Stimulated activated CD8-positive, alpha-beta memory T cell treated with anti-CD3 and anti-CD28 coated beads, Interleukin-15, amount 100 ng/mL, for 24 hours (primary cell): Measurements from ENCODE around the gene ANO2.
"Not testable (repeated sequence)": the region's sequence is repeated elsewhere in the genome, so short reads cannot be mapped to it uniquely, and the experiment has no call there.

Experiments used
- DNase-seq: peaks from one replicate; pipeline ENCODE4 v3.0.0-alpha.2; 2020; ENCODE audit warnings: low read depth

Gene ANO2

DNA sequence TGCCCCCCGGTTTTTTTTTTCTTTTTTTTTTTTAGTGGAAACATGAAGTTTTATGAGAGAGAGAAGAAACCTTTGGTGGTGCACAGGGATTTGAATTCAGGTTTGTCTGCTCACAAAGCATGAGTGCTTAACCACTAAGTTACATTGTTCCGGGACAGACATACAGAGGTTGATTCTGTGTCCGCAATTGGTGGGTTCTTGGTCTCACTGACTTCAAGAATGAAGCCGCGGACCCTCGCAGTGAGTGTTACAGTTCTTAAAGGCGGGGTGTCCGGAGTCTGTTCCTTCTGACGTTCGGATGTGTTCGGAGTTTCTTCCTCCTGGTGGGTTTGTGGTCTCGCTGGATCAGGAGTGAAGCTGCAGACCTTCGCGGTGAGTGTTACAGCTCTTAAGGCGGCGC lies 57.2 kb downstream of the ANO2 start:
- DNase-seq: not testable (repeated sequence)

DNA sequence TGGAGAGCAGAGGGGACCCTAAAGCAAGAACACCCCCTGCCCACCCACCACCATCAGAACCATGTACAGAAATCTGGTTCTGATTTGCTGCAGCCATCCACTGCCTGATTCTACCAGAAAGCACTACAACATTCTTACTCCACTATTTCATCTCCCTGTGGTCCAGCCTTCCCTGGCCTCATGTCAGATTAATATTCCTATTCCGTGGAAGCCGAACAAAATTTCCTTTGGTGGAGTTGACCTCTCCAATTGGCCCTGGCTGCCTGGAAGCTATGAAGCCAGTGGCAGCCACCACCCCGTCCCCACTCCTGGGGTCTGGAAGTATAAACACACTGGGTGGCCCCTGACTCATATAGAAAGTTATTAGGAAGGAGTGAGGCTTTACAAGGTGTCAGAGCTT lies 60.2 kb downstream of the ANO2 start:
- DNase-seq: no peak

DNA sequence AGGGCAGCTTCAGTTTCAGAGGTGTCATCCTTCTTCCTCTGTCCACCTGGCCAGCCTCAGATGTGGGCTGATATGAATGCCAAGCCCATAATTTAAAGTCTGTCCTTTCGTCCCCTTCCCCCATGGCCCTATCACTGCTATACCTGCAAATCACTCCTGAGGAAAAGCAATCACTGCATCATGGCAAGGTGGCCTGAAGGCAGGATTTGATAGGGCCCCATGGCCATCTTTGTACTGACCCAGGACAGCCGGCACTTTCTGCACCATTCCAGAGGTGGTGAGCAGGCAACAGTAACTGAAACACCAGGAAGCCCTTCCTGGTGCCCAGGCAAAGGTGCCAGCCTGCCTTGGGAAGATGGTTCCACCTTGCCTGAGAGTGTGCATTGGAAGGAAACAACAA lies 60.8 kb downstream of the ANO2 start:
- DNase-seq: no peak

DNA sequence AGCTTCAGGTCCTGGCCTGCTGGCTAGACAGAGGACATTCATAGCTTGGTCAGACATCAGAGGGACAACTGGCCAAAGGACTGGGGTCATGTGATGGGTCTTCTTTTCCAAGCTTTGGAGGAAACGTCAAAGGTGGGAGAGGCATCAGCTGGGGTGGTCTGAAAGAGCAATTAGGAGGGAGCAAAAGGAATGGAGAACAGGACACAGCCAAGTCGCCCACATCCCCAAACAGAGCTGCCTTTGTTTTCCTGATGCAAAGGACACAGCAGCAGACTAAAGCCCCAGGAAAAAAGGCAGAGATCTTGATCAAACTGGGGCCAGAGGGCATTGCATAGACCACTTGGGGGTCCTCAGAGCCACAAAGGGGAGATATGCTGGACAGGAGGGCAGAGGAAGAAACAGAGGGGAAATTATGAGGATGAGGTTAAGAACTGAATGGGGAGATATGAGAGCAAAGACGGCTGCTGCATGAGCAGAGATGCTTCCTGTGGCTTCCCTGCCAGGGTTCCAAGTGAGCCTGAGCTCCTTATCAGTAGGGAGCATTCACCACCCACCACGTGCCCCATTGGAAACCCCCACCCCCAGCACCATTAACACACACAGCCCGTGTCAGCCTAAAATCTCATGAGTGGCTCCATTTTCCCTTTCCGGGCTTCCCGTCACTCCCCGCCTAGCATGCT lies 62.4 kb downstream of the ANO2 start:
- DNase-seq: no peak

DNA sequence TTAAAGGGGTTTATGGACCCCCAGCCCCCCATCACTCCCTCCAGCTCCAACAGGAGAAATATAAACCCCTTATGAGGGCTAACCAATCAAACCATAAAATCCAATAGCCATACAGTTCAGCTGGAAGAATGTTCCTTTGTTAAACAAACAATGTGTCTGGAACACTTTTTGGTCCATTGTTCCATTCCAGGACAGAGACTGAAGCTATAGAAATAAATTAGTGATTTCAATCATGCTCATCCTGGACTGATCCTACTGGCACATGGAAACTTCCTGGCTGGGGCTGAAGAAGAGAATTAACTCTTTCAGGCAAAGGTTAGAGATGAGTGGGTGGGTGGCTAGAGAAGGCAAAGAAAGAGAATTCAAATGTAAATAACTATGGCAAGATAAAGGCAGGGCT lies 63.4 kb downstream of the ANO2 start:
- DNase-seq: no peak

DNA sequence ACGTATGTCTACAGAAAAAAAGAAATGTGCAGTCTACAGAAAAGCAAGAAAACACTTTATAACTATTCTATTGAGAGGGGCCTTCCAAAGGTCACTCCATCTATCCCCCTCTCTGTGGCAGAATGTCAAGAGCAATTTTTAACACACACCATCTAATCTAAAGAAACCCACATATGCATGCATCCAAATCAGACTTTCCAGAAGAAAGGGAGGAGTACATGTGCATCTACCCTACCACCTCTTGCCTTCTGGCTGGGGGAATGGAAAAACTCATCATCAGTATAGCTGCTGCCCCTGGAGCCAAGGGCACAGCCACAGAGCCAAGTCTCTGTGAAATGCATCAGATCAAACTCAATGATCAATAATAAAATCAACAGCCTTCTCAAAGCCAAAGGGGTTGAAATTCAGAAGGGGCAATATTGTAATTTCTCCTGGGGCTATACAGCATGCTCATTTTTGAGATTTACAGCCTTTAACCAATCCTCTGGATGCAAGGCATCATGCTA lies 63.9 kb downstream of the ANO2 start:
- DNase-seq: no peak

DNA sequence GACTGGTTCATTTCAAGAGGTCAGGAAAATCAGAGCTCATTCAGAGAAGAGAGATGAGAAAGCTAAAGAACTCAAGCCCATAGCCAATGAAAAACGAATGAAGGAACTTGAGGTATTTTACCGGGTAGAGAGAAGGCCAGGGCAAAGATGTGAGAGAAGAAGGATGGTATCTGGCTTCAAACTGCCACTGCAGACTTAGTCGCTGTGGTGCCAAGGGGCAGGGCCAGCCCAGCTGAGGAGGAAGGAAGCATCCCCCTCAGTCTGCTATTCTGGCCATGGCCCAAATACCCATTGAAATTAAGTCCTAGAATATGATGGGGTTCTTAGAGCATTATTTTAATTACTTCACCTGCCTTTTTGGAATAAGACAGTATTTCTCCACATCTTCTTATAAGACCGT lies 69.2 kb downstream of the ANO2 start:
- no peak for DNase-seq

DNA sequence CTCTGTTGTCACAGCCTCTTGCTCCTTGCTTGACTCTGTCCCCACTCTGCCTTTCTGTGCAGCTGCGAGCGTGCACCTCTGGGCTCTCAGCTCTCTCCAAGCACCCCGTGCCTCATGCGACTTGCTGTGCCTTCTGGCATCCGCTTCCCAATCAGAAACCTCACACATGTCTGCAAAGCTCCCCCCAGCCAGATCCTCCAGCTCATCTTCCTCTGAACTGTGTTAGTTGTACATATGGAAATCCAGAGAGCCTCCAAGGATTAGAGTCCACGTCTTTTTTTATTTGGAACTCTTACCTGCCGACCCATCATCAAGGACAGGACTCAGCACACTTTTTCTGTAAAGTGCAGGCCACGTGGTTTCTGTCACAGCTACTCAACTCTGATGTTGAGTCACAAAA lies 70.5 kb downstream of the ANO2 start:
- DNase-seq: no peak

DNA sequence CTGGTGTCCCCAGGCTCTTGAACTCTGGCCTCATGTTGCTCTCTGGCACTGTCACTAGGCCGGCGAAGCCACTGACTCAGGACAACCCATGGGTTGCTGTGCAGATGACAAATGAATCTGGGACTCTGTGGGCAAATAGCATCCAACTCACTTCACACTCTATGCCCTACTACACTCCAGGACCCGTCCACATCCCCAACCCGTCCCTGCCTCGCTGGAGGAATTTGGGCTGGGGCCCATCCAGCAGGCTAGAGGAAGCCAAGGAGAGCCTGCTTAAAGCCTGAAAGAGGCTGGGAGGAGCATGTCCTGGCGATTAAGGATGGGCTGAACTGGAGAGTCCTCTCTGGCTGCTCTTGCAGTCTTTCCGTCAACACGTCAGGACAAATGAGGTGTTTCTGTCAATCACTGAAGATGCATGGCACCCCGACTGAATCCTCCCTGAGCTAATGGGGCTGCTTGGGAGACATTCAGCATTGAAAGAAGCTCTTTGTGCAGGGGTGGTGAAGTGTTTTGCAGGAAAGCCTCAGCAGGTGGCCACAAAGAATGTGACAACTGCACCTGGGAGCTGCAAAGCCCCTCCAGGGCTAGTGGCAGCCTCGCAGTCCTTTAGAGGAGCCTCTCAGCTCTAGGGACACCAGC lies 71.7 kb downstream of the ANO2 start:
- no peak for DNase-seq

DNA sequence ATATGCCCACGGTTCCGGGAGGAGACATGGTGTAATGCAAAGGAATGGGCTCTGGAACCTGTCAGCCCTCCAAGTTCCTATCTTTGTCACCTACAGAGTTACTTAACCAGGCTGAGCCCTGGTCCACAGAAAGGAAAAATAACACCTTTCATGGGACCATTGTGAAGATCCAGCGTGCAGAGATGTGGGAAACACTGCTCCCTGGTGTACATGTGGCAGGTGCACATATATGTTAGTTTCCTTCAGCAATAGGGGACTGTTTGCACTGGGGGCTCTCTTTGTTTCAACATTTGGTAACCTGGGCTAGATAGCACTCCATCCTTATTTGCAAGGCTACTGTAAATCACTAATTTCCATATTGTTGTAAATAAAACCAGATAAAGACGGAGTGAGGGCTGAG lies 72.3 kb downstream of the ANO2 start:
- DNase-seq: no peak

DNA sequence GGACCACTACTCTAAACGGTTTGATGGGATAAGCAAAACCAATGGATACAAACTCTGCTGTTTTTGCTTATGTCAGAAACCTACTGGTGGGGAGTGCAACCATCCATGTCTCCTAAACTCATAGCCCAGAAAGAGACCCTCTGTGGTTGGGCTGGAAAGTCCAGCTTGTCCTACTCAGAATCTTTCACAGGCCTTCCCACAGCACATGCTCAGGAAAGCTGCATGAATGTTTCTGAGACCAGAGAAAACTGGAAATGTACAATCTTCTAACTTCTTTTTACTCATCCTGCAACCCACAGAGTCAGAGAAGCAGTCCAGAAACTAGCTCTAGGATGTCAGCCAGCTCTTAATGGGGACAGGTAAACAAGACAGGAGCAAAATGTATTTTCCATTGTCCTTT lies 73.3 kb downstream of the ANO2 start:
- no peak for DNase-seq

DNA sequence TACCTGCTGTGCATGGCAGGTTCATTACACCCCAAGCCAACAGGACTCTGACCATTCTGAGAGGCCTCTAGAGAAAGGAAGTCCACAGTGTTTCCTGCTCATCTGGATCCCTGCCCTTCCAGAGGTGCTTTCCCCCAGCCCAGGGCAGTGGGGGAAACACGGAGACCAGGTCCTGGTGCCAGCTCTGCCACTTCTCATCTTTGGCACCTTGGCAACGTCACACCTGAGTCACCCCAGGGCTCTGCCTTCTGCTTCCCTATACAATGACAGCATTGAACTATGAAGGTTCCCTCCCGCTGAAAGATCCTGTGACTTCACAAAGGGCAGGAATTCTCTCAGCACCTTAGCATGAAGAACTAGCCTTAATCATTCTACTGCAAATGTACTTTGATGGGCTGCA lies 74.9 kb downstream of the ANO2 start:
- no peak for DNase-seq

DNA sequence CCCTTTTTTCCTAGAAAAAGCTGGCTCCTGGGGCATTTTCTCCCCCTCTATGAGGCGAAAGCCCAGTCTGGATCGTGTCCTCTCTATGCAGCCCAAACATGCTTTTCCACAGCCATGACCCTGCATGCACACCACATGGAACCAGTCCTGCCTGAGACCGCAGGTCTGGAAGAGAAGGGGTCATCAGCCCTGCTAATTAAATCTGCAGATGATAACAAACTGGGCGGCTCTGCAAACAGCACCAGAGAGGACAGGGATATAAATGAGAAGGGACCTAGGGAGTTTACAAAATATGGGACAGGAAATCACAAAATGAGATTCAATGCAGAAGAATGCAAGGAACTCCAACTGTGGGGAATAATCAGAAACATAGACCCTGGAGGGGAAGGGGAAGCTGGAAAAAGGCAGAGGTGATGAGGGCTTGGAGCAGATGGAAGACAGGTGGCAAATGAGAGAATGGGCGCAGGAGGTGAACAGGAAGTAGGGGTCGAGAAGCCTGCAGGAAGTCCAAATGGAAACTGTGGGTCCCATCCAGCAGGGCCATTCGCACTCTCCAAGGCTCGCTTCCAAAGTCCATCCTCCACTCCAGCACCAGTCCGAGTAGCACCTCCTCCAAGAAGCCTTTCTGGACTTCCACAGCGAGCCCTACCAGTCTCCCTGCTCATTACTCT lies 76.3 kb downstream of the ANO2 start:
- no peak for DNase-seq

DNA sequence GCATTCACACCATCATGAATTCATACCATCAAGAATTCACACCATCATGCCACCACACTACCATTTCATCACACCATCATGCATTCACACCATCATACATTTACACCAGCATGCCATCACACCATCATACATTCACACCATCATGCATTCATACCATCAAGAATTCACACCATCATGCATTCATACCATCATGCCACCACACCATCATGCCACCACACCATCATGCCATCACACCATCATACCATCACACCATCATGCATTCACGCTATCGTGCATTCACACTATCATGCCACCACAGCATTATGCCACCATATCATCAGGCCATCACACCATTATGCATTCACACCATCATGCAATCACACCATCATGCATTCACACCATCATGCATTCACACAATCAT lies 79.7 kb downstream of the ANO2 start:
- no peak for DNase-seq

DNA sequence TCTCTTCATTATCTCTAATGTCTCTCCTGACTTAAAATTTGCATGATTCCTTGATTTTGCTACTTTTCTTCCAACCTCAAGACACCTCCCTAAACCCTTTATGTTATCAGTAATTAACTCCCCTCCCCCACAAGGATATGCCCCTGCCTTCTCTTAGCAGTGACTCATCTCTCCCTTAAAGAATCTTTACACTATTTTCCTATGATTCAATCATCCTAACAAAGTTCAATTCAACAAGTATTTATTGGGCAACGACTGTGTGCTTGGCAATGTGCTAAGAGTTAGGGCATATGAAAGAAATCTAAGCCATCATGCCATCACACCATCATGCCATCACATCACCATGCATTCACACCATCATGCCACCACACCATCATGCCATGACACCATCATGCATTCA lies 80.1 kb downstream of the ANO2 start:
- DNase-seq: no peak

DNA sequence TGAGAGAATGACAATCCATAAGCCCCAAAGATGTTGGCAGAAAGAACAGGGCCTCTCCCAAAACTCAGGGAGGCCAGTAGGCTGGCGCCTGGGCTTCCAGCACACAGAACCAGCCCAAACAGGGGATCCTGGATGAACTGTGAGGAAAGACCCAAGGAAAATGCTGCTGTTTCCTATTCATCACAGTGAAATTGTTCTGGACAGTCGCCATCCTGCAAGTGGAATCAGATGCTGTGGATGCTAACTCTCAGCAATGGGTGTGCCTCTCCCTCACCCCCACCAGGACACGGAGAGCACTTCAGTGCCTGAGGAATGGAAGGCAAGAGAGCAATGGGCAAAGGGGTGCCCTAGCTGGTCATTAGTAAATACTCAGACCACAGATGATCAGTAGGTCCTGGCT lies 80.8 kb downstream of the ANO2 start:
- no peak for DNase-seq

DNA sequence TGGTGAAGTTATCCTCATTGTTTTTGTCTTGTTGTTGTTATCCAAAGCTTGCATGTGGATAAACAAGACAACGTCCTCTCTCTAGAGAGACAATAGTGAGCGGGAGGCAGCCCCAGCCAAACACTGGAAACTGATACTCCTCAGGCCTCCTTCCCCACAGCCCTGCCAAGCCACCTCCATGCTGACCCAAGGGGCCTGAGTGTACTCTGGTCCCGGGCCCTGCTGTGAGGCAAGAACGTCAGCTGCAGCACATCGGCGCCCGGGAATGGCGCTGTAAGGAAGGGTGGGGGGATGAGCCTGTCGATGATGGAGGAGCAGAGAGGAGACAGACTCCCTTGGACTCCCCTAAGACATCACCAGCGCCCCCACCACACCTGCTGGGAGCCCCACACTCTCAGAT lies 83.6 kb downstream of the ANO2 start:
- no peak for DNase-seq

DNA sequence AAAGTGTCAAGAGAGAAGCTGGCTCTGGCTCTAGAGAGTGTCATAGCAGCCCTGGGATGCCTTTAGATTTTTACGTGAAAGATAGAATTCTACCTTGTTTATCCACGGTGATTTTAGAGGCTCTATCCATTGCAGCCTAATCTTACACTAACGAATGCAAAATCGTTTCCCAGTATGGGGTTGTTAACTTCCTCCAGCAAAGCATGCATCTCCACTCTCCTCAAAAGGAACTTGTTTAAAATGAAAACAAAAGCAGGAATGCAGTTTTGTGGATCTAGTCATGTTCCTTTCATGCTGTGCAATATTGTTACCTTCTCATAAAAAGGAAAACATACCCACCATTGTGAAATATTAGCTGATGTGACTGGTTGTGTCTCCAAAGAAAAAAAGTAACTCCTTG lies 88.4 kb downstream of the ANO2 start:
- no peak for DNase-seq

DNA sequence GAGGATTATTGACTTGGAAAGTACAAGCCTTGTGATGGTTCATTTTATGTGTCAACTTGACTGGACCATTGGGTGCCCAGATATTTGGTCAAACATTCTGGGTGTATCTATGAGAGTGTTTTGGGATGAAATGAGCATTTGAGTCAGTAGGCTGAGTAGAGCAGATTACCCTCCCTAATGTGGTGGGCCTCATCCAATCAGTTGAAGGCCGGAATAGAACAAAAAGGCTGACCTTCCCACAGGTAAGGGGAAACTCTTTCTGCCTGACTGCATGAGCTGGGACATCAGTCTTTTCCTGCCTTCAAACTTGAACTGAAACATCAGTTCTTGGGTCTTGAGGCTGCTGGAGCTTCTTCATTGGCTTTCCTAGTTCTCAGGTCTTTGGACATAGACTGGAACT lies 98.1 kb downstream of the ANO2 start:
- DNase-seq: no peak

DNA sequence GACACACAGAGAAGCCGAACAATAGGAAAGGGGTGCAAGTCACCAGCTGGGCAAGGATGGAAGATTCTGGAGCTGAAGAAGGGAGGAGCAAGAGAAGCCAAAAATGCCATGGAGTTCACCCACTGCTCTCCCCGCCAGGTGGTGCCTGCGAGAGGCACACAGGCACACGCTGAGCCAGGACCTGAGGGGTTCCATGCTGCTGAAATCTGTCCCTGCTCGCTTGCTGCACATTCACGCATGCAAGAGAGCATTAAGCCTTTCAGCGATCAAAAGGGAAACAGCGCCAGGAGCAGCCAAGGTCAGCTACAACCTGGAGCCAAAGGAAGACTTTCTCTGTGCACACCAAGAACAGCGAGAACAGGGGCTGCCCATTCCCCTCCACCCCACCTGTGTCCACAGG lies 104.1 kb downstream of the ANO2 start:
- DNase-seq: no peak

DNA sequence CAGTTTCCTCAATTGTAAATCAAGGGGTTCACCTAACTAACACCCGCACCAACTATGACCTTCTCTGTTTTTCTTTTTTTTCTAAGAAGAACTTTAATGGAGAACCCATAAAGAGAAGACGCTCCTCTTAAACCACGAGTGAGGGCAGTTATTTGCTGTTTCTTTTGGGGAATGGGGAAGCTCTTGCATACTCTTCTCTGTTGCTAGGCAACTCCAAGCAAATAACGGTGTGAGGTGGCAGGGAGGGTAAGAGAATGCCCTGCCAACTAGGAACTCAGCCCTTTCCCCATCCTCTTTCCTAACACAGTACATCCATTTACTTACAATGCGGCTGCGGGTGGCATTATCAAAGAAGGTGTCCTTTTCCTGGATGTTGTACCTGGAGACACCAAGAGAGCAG lies 114.9 kb downstream of the ANO2 start:
- no peak for DNase-seq

DNA sequence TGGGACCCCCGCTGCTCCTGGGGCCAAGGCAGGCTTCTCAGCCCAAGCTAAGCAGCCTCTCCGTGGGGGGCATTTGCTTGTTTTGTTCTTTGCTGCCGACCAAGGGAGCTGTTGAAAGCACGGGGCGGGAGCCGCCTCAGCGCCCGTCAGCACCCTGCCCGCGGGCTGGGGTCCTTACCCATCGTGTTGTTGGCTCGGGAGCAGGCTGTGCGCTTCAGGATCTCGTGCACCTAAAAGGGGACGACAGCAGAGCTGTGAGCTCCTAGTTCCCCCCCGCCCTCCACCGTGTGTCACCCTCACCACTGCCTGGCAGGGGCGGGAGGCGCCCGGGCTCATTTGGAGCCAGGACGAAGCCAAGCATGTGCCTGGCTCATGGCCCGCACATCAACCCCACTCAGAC lies 117.5 kb downstream of the ANO2 start:
- no peak for DNase-seq

DNA sequence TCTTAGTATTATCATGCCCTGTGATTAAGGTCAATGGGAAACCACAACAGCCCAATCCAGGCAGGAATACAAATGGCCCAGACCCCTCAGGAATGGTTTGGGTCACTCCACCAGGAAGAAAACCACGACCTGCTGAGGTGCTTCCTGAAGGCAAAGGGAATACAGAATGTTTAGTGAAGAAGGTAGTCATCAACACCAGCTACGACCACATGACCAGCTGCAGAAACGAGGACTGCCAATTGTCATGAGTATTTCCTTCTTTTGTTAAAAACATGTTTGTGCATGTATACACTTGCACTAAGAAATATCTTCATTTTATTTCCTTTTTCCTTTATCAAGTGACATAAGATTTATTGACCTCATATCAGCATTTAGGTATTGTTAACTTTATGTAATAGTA lies 119.3 kb downstream of the ANO2 start:
- DNase-seq: not testable (repeated sequence)

DNA sequence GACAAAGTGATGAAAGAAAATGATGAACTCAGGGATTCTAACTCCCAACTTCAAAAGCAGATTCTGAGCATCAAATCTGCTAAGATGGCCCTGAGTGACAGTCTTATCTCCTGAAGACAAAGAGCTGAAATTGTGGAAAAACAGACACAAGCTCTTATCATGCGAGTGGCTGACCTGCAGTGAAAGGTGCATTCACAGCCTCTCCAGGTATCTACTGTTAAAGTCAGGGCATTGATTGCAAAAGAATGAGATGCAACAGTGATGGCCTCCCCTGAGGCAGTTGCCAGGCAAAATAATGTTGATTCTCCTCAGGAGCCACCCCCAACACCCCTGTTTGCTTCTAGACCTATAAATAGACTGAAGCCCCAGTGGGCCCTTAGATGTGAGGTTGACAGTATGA lies 126.2 kb downstream of the ANO2 start:
- not testable (repeated sequence) for DNase-seq
